Hepatocyte (in vitro differentiated cells): ENCODE data around the gene CCDC85C.

Source experiments
- EZH2phosphoT487 ChIP-seq: fragments of 200-600 bp; sonication (generic); IDR thresholded peaks from one replicate; pipeline ENCODE4 v1.6.1; 2018; ENCODE audit warnings: antibody characterized with exemption, mild to moderate bottlenecking, low read depth, moderate library complexity; ENCODE audit not compliant: unreplicated experiment, severe bottlenecking
- TF ChIP-seq, protein P1 (sequence below): fragments of 200-600 bp; sonication (generic); IDR thresholded peaks from 2 replicates; pipeline ENCODE4 v1.5.1; 2016; ENCODE audit warnings: antibody characterized with exemption, mild to moderate bottlenecking; ENCODE audit not compliant: poor library complexity

DNA sequence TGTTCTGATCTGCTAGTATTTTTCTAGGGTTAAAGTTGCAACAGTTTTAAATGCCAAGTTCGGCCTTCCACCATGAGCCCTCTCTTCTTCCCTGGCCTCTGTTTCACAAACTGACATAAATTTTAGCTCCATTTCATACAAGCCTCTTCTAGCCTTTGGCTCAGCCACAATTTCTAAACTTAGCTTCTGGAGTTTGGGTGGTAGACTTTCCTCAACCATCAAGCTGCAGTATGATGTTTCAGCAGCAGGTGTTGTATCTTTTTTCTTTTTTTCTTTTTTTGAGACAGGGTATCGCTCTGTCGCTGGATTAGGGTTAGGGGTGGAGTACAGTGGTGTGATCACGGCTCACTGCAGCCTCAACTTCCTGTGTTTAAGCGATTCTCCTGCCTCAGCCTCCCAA, 152.8 kb downstream of the CCDC85C start:
- TF ChIP-seq, protein P1, sequence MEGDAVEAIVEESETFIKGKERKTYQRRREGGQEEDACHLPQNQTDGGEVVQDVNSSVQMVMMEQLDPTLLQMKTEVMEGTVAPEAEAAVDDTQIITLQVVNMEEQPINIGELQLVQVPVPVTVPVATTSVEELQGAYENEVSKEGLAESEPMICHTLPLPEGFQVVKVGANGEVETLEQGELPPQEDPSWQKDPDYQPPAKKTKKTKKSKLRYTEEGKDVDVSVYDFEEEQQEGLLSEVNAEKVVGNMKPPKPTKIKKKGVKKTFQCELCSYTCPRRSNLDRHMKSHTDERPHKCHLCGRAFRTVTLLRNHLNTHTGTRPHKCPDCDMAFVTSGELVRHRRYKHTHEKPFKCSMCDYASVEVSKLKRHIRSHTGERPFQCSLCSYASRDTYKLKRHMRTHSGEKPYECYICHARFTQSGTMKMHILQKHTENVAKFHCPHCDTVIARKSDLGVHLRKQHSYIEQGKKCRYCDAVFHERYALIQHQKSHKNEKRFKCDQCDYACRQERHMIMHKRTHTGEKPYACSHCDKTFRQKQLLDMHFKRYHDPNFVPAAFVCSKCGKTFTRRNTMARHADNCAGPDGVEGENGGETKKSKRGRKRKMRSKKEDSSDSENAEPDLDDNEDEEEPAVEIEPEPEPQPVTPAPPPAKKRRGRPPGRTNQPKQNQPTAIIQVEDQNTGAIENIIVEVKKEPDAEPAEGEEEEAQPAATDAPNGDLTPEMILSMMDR = no peak
- no peak for TF ChIP-seq EZH2phosphoT487
